Activated CD8-positive, alpha-beta T cell treated with anti-CD3 and anti-CD28 coated beads, Interleukin-2, amount 10 ng/mL, durations not matched to agents 7 days and 5 days (primary cell): ENCODE data around the gene KIRREL2. TPM values are rescaled to one million over a fixed set of nuclear protein-coding genes. Genes with fewer than 3 reads are reported as not detected.
"Not testable (repeated sequence)": the region's sequence is repeated elsewhere in the genome, so short reads cannot be mapped to it uniquely, and the experiment has no call there.

Source experiments
- ATAC-seq: fragments of 150-1000 bp; cut with Tn5 transposase; one replicate; pipeline ENCODE4 v1.10.0; 2021; ENCODE audit warnings: moderate library complexity
- CTCF ChIA-PET: fragments of 350-600 bp; sonication (Branson Sonifier 250); formaldehyde crosslinking; loops from one replicate; lab custom pipeline; 2021; ENCODE audit warnings: antibody characterized with exemption; lab: Charles Lee
- POLR2A ChIA-PET: fragments of 350-600 bp; sonication (Branson Sonifier 250); formaldehyde crosslinking; loops from one replicate; lab custom pipeline; 2021; ENCODE audit warnings: antibody characterized with exemption; lab: Charles Lee
- DNase-seq: peaks from one replicate; pipeline ENCODE4 v3.0.0-alpha.2; 2020
- H3K27ac Mint-ChIP-seq: one replicate; pipeline ENCODE4 v1.8.0; 2021; ENCODE audit warnings: mild to moderate bottlenecking, mixed read lengths
- H3K27me3 Mint-ChIP-seq: one replicate; pipeline ENCODE4 v1.8.0; 2021; ENCODE audit warnings: low read depth, mixed read lengths
- H3K36me3 Mint-ChIP-seq: one replicate; pipeline ENCODE4 v1.8.0; 2021; ENCODE audit warnings: low read depth, mixed read lengths
- H3K4me1 Mint-ChIP-seq: one replicate; pipeline ENCODE4 v1.8.0; 2021; ENCODE audit warnings: low read depth, mixed read lengths
- H3K4me3 Mint-ChIP-seq: one replicate; pipeline ENCODE4 v1.8.0; 2021; ENCODE audit warnings: mild to moderate bottlenecking, mixed read lengths
- H3K9me3 Mint-ChIP-seq: one replicate; pipeline ENCODE4 v1.8.0; 2022; ENCODE audit warnings: mixed read lengths; ENCODE audit not compliant: insufficient read depth
- total RNA-seq, 2 experiments: library from RNA; stranded (reverse); gene quantifications; one replicate each; pipeline ENCODE4 v1.2.3, GENCODE V29; 2021

KIRREL2 gene
- total RNA-seq, 2 experiments from 2014 or later, result 1.9 to 2.2 TPM

DNA sequence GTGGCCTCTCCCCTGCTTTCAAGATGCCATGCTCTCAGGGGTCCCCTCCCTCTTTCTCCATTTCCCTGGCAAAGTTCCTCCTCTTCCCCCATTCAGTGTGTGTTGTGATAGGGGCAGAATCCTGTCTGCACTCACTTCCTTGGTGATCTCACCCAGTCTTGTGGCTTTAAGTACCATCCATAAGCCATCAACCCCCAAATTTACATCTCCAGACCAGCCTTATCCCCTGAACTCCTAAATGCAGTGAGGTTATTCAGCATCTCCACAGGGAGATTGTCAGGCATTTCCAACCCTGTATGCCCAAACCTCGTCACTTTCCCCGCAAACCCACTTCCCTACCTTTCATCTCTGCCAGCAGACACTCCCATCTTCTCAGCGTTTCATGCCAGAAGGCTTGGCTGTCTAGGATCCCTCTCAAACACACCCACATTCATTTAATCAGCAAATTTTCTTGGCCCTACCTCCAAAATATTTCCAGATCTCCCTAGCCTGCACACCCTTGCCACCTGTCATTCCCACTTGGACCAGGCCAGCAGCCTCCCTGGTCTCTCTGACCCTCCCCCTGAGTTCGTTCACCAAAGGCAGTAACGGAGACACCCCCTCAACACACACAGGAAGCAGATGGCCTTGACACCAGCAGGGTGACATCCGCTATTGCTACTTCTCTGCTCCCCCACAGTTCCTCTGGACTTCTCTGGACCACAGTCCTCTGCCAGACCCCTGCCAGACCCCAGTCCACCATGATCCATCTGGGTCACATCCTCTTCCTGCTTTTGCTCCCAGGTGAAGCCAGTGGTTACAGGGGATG is 45.3 kb downstream of the KIRREL2 start, which contains the start of gene HCST:
HCST (plus strand) TSS at position 676 of the 808 bp plus-strand sequence; CDS start at position 741, 65 bp downstream.
- POLR2A ChIA-PET, result interaction anchor here (0.5 to 2.1 kb wide), 2 partner anchors 28 kb away, joined by 4 to 22 read pairs; no protein-coding TSS in a partner anchor
- CTCF ChIA-PET, result interaction anchor here (2.1 kb wide), 1 partner anchor 29 kb away, joined by 24 read pairs; no protein-coding TSS in a partner anchor
- H3K4me1 Mint-ChIP-seq, result peaks cover 50% of the 10 kb centered on the region
- H3K9me3 Mint-ChIP-seq, result no peaks in the 10 kb centered on the region
- peaks cover 37% of the 10 kb centered on the region for H3K36me3 Mint-ChIP-seq
- DNase-seq, result peak; percentile 78
- peak within 1 kb of the TSS; percentile 97 for H3K27ac Mint-ChIP-seq
- peak within 1 kb of the TSS; percentile 87 for H3K4me3 Mint-ChIP-seq
- ATAC-seq, result peak; percentile 32
- no peaks in the 10 kb centered on the region for H3K27me3 Mint-ChIP-seq

GRCh38 chr19:35902870-35903475 is 46.3 kb downstream of the KIRREL2 start:
- Mint-ChIP-seq H3K4me3 (peak overlapping the region; percentile 87), H3K27me3 (no peaks in the 10 kb centered on the region), H3K9me3 (no peaks in the 10 kb centered on the region), H3K36me3 (peaks cover 29% of the 10 kb centered on the region), H3K27ac (peak overlapping the region; percentile 97), H3K4me1 (peaks cover 50% of the 10 kb centered on the region)
- ATAC-seq, result no peak
- peak; percentile 34 for DNase-seq
- POLR2A ChIA-PET, result interaction anchor here (1.0 to 2.1 kb wide), 4 partner anchors 23 to 201 kb away, joined by 3 to 22 read pairs (median 4); partner anchors contain the start of gene ALKBH6
- CTCF ChIA-PET, result interaction anchor here (1.5 to 2.1 kb wide), 2 partner anchors 20 to 28 kb away, joined by 5 to 24 read pairs; no protein-coding TSS in a partner anchor

DNA sequence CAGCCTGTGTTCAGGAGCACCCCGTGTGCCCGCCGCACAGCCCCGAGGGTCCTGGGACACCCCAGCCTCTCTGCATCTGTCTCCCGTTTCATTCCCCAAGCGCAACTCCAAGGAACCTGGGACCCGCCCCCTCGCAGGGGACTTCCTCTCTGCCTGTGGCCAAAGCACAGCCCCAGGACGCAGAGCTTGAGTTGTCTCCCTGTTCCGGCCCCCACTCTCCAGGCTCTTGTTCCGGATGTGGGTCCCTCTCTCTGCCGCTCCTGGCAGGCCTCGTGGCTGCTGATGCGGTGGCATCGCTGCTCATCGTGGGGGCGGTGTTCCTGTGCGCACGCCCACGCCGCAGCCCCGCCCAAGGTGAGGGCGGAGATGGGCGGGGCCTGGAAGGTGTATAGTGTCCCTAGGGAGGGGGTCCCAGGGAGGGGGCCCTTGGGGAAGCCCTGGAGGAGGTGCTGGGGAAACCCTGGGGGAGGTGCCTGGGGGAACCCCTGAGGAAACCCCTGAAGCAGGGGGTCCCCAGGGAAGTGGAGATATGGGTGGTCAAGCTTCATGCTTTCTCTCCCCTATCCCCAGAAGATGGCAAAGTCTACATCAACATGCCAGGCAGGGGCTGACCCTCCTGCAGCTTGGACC is 47.0 kb downstream of the KIRREL2 start:
- DNase-seq (peak; percentile 96), ATAC-seq (peak; percentile 56)
- Mint-ChIP-seq H3K36me3 (peaks cover 25% of the 10 kb centered on the region), H3K9me3 (no peaks in the 10 kb centered on the region), H3K4me3 (peak overlapping the region; percentile 87), H3K4me1 (peaks cover 51% of the 10 kb centered on the region), H3K27ac (peak overlapping the region; percentile 97), H3K27me3 (no peaks in the 10 kb centered on the region)
- ChIA-PET CTCF (interaction anchor here (1.5 to 2.1 kb wide), 2 partner anchors 21 to 27 kb away, joined by 5 to 24 read pairs; no protein-coding TSS in a partner anchor), POLR2A (interaction anchor here (0.6 to 2.1 kb wide), 5 partner anchors 22 to 201 kb away, joined by 3 to 22 read pairs (median 4); partner anchors contain the start of gene ALKBH6)

DNA sequence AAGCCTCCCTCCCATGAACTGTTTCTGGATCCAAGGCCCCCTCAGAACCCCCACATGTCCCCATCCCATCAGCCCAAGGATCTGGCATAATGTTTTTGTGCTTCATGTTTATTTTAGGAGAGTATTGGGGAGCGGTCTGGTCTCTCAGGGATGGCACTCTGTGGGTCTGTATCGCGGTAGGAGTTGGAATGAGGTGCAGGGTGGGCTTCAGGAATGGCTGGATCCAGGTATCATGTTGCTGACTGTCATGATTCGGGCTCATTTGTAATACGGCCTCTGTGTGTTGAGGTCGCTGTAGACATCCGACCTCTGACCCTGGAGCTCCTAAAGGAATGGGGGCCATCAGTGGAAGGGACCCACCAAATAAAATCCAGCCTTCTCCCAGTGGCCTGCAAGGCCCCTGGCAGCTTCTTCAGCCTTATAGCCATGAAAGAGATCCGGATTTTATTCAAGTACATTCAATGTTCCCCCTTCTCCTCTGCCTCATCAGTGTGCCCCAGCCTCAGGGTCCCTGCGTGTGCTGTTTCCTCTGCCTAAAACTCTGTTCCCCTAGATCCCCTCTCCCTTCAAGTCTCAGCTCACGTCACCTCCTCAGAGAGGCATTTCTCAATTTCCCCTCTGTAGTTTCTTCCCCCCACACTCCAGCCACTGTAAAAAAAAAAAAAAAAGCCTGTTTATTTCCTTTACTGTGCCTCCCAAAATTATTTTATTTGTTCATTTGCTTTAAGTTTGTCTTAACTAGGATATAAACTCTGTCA is 47.8 kb downstream of the KIRREL2 start:
- POLR2A ChIA-PET, result interaction anchor here (0.7 to 2.1 kb wide), 2 partner anchors 13 to 26 kb away, joined by 3 to 22 read pairs; no protein-coding TSS in a partner anchor
- H3K36me3 Mint-ChIP-seq, result peaks cover 18% of the 10 kb centered on the region
- peaks cover 58% of the 10 kb centered on the region for H3K4me1 Mint-ChIP-seq
- CTCF ChIA-PET, result interaction anchor here (2.1 kb wide), 1 partner anchor 26 kb away, joined by 24 read pairs; no protein-coding TSS in a partner anchor
- no peaks in the 10 kb centered on the region for H3K9me3 Mint-ChIP-seq
- ATAC-seq, result no peak
- no peak for DNase-seq
- peak overlapping the region; percentile 87 for H3K4me3 Mint-ChIP-seq
- H3K27me3 Mint-ChIP-seq, result no peaks in the 10 kb centered on the region
- H3K27ac Mint-ChIP-seq, result peak overlapping the region; percentile 81

DNA sequence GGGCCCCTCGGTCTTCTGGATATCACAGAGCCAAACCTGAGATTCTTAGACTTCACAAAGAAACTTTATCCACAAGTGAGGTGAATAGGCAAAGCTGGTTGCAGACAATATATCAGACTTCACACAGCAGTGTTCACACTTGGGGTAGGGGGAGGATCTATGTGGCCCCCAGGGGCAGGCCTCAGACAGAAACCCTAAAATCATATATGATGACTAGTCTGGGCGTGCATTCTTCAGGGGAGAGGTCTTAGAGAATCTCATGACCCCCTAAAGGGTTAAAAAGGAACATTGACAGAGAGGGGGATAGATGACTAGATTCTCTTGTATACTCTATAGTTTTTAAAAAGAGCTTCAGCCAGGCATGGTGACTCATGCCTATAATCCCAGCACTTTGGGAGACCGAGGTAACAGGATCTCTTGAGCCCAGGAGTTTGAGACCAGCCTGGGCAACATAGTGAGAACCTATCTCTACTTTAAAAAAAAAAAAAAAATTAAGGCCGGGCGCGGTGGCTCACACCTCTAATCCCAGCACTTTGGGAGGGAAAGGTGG is 48.5 kb downstream of the KIRREL2 start:
- Mint-ChIP-seq H3K27ac (peak overlapping the region; percentile 81), H3K4me3 (no peak overlapping the region), H3K9me3 (no peaks in the 10 kb centered on the region), H3K4me1 (peaks cover 62% of the 10 kb centered on the region), H3K36me3 (peaks cover 17% of the 10 kb centered on the region), H3K27me3 (no peaks in the 10 kb centered on the region)
- POLR2A ChIA-PET, result no interaction called here
- ATAC-seq (no peak), DNase-seq (no peak)
- CTCF ChIA-PET, result interaction anchor here (1.3 kb wide), 1 partner anchor 26 kb away, joined by 5 read pairs; no protein-coding TSS in a partner anchor

GRCh38 chr19:35907377-35907745 is 50.6 kb downstream of the KIRREL2 start:
- ChIA-PET POLR2A (no interaction called here), CTCF (no interaction called here)
- H3K27ac Mint-ChIP-seq, result peak overlapping the region; percentile 62
- ATAC-seq (no peak), DNase-seq (no peak)
- peaks cover 17% of the 10 kb centered on the region for H3K36me3 Mint-ChIP-seq
- peaks cover 58% of the 10 kb centered on the region for H3K4me1 Mint-ChIP-seq
- H3K4me3 Mint-ChIP-seq, result no peak overlapping the region
- H3K27me3 Mint-ChIP-seq, result no peaks in the 10 kb centered on the region
- H3K9me3 Mint-ChIP-seq, result no peaks in the 10 kb centered on the region

GRCh38 chr19:35908010-35908441 is 51.3 kb downstream of the KIRREL2 start, which contains the start of gene TYROBP:
Gene TYROBP, minus strand, starts transcription at chr19:35908295. Its CDS starts 67 bp downstream, at chr19:35908228.
- no peaks in the 10 kb centered on the region for H3K9me3 Mint-ChIP-seq
- no peak within 1 kb of the TSS for H3K4me3 Mint-ChIP-seq
- DNase-seq (no peak), ATAC-seq (no peak)
- ChIA-PET CTCF (interaction anchor here (1.0 to 2.1 kb wide), 2 partner anchors 23 to 26 kb away, joined by 3 to 9 read pairs; no protein-coding TSS in a partner anchor), POLR2A (no interaction called here)
- no peaks in the 10 kb centered on the region for H3K27me3 Mint-ChIP-seq
- peaks cover 17% of the 10 kb centered on the region for H3K36me3 Mint-ChIP-seq
- H3K27ac Mint-ChIP-seq, result peak within 1 kb of the TSS; percentile 65
- peaks cover 57% of the 10 kb centered on the region for H3K4me1 Mint-ChIP-seq

DNA sequence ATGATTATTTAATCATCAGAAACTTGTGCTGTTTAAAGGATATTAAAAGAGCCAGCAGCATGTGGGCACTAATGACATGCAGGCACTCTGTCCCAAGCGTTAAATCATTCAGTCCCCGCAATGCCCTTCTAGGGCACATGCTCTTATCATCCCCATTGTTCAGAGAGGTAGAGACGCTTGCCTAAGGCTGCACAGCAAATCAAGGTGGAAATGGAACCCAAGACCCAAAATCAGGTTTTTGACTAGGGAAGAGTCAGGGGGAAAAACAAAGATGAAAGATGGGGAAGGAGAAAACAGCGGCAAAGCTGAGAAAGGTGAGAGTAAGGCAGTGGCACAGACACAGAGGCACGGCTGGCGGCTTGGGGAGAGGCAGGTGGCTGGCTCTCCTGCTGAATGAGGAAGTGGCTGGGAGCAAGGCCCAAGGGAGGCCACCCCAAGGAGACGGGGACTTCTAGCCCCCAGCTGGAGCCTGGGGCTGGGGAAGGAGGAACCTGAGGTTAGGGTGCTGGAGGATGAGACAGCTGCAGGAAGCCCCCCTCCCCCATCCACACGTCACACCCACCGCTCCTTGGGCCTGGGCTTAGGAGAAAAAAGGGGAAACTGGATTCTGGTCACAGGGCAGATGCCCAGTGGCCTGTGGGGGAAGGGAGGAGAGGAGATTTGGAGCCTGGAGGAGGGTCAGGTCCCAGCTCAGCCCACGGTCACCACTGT is 52.4 kb downstream of the KIRREL2 start:
- H3K4me3 Mint-ChIP-seq, result no peak overlapping the region
- H3K27ac Mint-ChIP-seq, result peak overlapping the region; percentile 65
- DNase-seq (no peak), ATAC-seq (peak; percentile 46)
- peaks cover 8% of the 10 kb centered on the region for H3K36me3 Mint-ChIP-seq
- ChIA-PET CTCF (interaction anchor here (1.0 to 2.1 kb wide), 2 partner anchors 22 to 27 kb away, joined by 3 to 9 read pairs; no protein-coding TSS in a partner anchor), POLR2A (no interaction called here)
- H3K9me3 Mint-ChIP-seq, result no peaks in the 10 kb centered on the region
- H3K27me3 Mint-ChIP-seq, result no peaks in the 10 kb centered on the region
- peaks cover 47% of the 10 kb centered on the region for H3K4me1 Mint-ChIP-seq

- H3K27ac Mint-ChIP-seq, result peak overlapping the region; percentile 65
- H3K4me1 Mint-ChIP-seq, result peaks cover 42% of the 10 kb centered on the region
- no peaks in the 10 kb centered on the region for H3K9me3 Mint-ChIP-seq
- ChIA-PET CTCF (interaction anchor here (2.1 kb wide), 1 partner anchor 27 kb away, joined by 9 read pairs; no protein-coding TSS in a partner anchor), POLR2A (no interaction called here)
- no peak for DNase-seq
- peaks cover 2% of the 10 kb centered on the region for H3K36me3 Mint-ChIP-seq
- ATAC-seq, result no peak
- no peak overlapping the region for H3K4me3 Mint-ChIP-seq
- no peaks in the 10 kb centered on the region for H3K27me3 Mint-ChIP-seq
These were observed 52.9 kb downstream of the KIRREL2 start for GRCh38 chr19:35909684-35910035.

DNA sequence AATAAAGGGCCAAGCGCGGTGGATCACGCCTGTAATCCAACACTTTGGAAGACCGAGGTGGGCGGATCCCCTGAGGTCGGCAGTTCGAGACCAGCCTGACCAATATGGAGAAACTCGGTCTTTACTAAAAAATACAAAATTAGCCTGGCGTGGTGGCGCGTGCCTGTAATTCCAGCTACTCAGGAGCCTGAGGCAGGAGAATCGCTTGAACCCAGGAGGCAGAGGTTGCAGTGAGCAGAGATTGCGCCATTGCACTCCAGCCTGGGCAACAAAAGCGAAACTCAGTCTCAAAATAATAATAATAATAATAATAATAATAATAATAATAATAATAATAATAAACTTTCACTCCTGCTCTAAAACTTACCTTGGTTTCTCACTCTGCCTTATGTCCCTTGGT is 53.6 kb downstream of the KIRREL2 start:
- H3K27ac Mint-ChIP-seq, POLR2A ChIA-PET, H3K36me3 Mint-ChIP-seq, ATAC-seq, DNase-seq, H3K4me3 Mint-ChIP-seq, H3K9me3 Mint-ChIP-seq, H3K27me3 Mint-ChIP-seq: not testable (repeated sequence)
- H3K4me1 Mint-ChIP-seq, result peaks cover 36% of the 10 kb centered on the region
- CTCF ChIA-PET, result interaction anchor here (0.9 kb wide), 1 partner anchor 21 kb away, joined by 5 read pairs; no protein-coding TSS in a partner anchor
